GM18502 (cell line): ENCODE results near the gene PTGS2.

ENCODE experiments used
- ATAC-seq: cut with Tn5 transposase; IDR thresholded peaks from one replicate; pipeline ENCODE4 v1.9.1; 2021; ENCODE audit warnings: mild to moderate bottlenecking; ENCODE audit not compliant: unreplicated experiment, poor library complexity

Gene PTGS2

DNA sequence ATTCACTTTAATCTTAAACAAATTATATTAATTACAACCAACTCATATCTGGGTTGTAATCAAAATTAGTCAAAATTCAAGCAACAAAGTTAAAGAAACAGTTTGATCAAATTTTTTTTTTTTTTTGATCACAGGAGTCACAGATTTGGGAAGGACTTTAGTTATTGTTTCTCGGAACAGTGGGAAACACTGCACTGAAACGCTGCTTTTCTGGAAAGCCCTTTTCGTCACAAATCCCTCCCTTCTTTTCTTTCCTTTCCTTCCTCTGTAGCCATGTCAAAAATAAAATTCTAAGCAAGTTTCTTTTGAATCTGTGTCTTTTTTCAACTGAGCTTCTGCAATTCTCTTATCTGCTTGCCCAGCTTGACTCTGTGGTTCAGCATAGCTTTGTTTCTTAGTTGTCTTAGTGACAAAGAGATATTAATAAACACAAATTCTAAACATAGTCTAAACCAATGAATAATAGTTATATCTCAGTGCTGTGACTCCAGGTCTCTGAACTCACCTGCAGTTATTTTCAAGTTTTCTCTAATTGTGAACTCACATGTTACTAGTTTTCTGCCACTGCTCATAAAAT, 53.8 kb downstream of the PTGS2 start:
- ATAC-seq: peak; percentile 68

DNA sequence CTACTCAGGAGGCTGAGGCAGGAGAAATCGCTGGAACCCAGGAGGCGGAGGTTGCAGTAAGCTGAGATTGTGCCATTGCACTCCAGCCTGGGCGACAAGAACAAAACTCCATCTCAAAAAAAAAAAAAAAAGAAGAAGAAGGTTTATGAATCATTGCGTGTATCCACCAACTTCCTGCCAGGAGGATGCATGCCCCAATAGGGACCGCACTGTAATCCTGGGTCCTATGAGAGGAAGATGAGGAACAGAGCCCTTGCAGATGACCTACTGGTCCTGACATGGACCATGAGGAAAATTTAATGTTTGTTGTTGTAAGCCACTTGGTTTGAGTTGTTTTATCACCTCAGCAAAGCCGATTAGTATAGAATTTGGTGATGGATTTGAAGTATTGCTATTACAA, 56.7 kb downstream of the PTGS2 start:
- no peak for ATAC-seq
